Kidney tubule cell (primary cell): ENCODE data around the gene TPST1.

Source experiments
- DNase-seq: peaks from one replicate; pipeline ENCODE4 v3.0.0-alpha.2; 2018; ENCODE audit warnings: low spot score

Gene TPST1

GRCh38 chr7:66238773-66239466 is 33.8 kb downstream of the TPST1 start:
- DNase-seq, result no peak

GRCh38 chr7:66239467-66239856 is 34.3 kb downstream of the TPST1 start:
- DNase-seq, result no peak

- no peak for DNase-seq
Measured at GRCh38 chr7:66245008-66245407, 39.9 kb downstream of the TPST1 start.

- no peak for DNase-seq
Measured at GRCh38 chr7:66246554-66247171, 41.5 kb downstream of the TPST1 start.

GRCh38 chr7:66247380-66248078 is 42.4 kb downstream of the TPST1 start:
- DNase-seq, result peak; percentile 46

GRCh38 chr7:66250711-66251110 is 45.6 kb downstream of the TPST1 start:
- peak; percentile 89 for DNase-seq

GRCh38 chr7:66255534-66256100 is 50.5 kb downstream of the TPST1 start:
- peak; percentile 52 for DNase-seq

- no peak for DNase-seq
Measured at GRCh38 chr7:66256281-66256680, 51.1 kb downstream of the TPST1 start.

GRCh38 chr7:66257481-66257880 is 52.3 kb downstream of the TPST1 start:
- peak; percentile 45 for DNase-seq

GRCh38 chr7:66258409-66258808 is 53.3 kb downstream of the TPST1 start:
- no peak for DNase-seq

GRCh38 chr7:66261941-66262340 is 56.8 kb downstream of the TPST1 start:
- peak; percentile 89 for DNase-seq

GRCh38 chr7:66263936-66264335 is 58.8 kb downstream of the TPST1 start:
- DNase-seq, result peak; percentile 13

- DNase-seq, result peak; percentile 25
Measured at GRCh38 chr7:66265566-66265965, 60.4 kb downstream of the TPST1 start.

- peak; percentile 81 for DNase-seq
Measured at GRCh38 chr7:66267249-66267648, 62.1 kb downstream of the TPST1 start.

- DNase-seq, result no peak
Measured at GRCh38 chr7:66269978-66270377, 64.8 kb downstream of the TPST1 start.

GRCh38 chr7:66272321-66272720 is 67.2 kb downstream of the TPST1 start:
- DNase-seq, result no peak

- DNase-seq, result no peak
Measured at GRCh38 chr7:66276363-66276762, 71.2 kb downstream of the TPST1 start.

- DNase-seq, result no peak
Measured at GRCh38 chr7:66277492-66277891, 72.4 kb downstream of the TPST1 start.

GRCh38 chr7:66279912-66280311 is 74.8 kb downstream of the TPST1 start:
- no peak for DNase-seq

GRCh38 chr7:66281678-66282590 is 76.8 kb downstream of the TPST1 start:
- peak; percentile 94 for DNase-seq

- DNase-seq, result no peak
Measured at GRCh38 chr7:66282591-66282935, 77.4 kb downstream of the TPST1 start.
